GM23338 (cell line): ENCODE results near the gene PER2. TPM values are rescaled to one million over a fixed set of nuclear protein-coding genes. Genes with fewer than 3 reads are reported as not detected.

Experiments used
- ATAC-seq: fragments of 200-7000 bp; cut with Tn5 transposase; 3 replicates; pipeline ENCODE4 v1.9.1; 2020
- DNase-seq: peaks from one replicate; pipeline ENCODE4 v3.0.0-alpha.2; 2015; ENCODE audit warnings: low spot score
- H2AFZ ChIP-seq: fragments of 200-600 bp; sonication (generic); 2 replicates; pipeline ENCODE4 v1.8.0; 2016; ENCODE audit warnings: antibody characterized with exemption, mild to moderate bottlenecking, moderate library complexity
- H3F3A ChIP-seq: fragments of 200-600 bp; sonication (generic); replicated peaks from 2 replicates; pipeline ENCODE4 v1.8.0; 2017; ENCODE audit warnings: antibody characterized with exemption, mixed run types, low read depth
- H3K27ac ChIP-seq: fragments of 200-600 bp; sonication (generic); 2 replicates; pipeline ENCODE4 v1.6.1; 2016; ENCODE audit warnings: low read depth
- H3K27me3 ChIP-seq: fragments of 200-600 bp; sonication (generic); 2 replicates; pipeline ENCODE4 v1.8.0; 2016; ENCODE audit warnings: mild to moderate bottlenecking, mixed run types, moderate library complexity; ENCODE audit not compliant: insufficient read depth
- H3K36me3 ChIP-seq: fragments of 200-600 bp; sonication (generic); 2 replicates; pipeline ENCODE4 v1.8.0; 2016; ENCODE audit warnings: mild to moderate bottlenecking; ENCODE audit not compliant: insufficient read depth
- H3K4me1 ChIP-seq: fragments of 200-600 bp; sonication (generic); 2 replicates; pipeline ENCODE4 v1.8.0; 2016; ENCODE audit warnings: mild to moderate bottlenecking, moderate library complexity; ENCODE audit not compliant: insufficient read depth
- H3K4me2 ChIP-seq: fragments of 200-600 bp; sonication (generic); 2 replicates; pipeline ENCODE4 v1.7.1; 2017; ENCODE audit warnings: mixed run types
- H3K4me3 ChIP-seq: fragments of 200-600 bp; sonication (generic); 2 replicates; pipeline ENCODE4 v1.6.1; 2016; ENCODE audit warnings: mixed run types
- H3K79me2 ChIP-seq: fragments of 200-600 bp; sonication (generic); replicated peaks from 2 replicates; pipeline ENCODE4 v1.8.0; 2017; ENCODE audit warnings: mild to moderate bottlenecking; ENCODE audit not compliant: insufficient read depth
- H3K9me2 ChIP-seq: fragments of 200-600 bp; sonication (generic); 2 replicates; pipeline ENCODE4 v1.8.0; 2017; ENCODE audit not compliant: insufficient read depth
- H4K20me1 ChIP-seq: fragments of 200-600 bp; sonication (generic); replicated peaks from 2 replicates; pipeline ENCODE4 v1.8.0; 2017; ENCODE audit warnings: mild to moderate bottlenecking; ENCODE audit not compliant: insufficient read depth
- H3K27ac Mint-ChIP-seq: 2 replicates; pipeline ENCODE4 v1.8.0; 2020; ENCODE audit warnings: inconsistent platforms, mild to moderate bottlenecking, moderate library complexity, mixed read lengths
- H3K27me3 Mint-ChIP-seq: 3 replicates; pipeline ENCODE4 v1.8.0; 2022; ENCODE audit warnings: low read depth, mild to moderate bottlenecking, moderate library complexity, mixed read lengths, inconsistent platforms; ENCODE audit not compliant: insufficient read depth, poor library complexity
- H3K36me3 Mint-ChIP-seq: 3 replicates; pipeline ENCODE4 v1.8.0; 2021; ENCODE audit warnings: low read depth, mild to moderate bottlenecking, inconsistent platforms, moderate library complexity, mixed read lengths
- H3K4me1 Mint-ChIP-seq: 3 replicates; pipeline ENCODE4 v1.8.0; 2020; ENCODE audit warnings: mild to moderate bottlenecking, inconsistent platforms, mixed read lengths
- H3K4me3 Mint-ChIP-seq: 3 replicates; pipeline ENCODE4 v1.8.0; 2021; ENCODE audit warnings: moderate library complexity, mild to moderate bottlenecking, inconsistent platforms, mixed read lengths
- H3K9me3 Mint-ChIP-seq: 3 replicates; pipeline ENCODE4 v1.8.0; 2020; ENCODE audit warnings: moderate library complexity, mild to moderate bottlenecking, inconsistent platforms, mixed read lengths
- CREB1 ChIP-seq: fragments of 250-450 bp; sonication (Bioruptor Pico); IDR thresholded peaks from 2 replicates; pipeline ENCODE4 v1.5.0; 2020; ENCODE audit warnings: low read depth, mild to moderate bottlenecking, moderate library complexity
- EZH2 ChIP-seq: fragments of 200-600 bp; sonication (generic); IDR thresholded peaks from one replicate; pipeline ENCODE4 v1.8.0; 2017; ENCODE audit warnings: antibody characterized with exemption, mild to moderate bottlenecking, low read depth; ENCODE audit not compliant: unreplicated experiment
- EZH2phosphoT487 ChIP-seq: fragments of 200-600 bp; sonication (generic); IDR thresholded peaks from one replicate; pipeline ENCODE4 v1.8.1; 2018; ENCODE audit warnings: antibody characterized with exemption; ENCODE audit not compliant: unreplicated experiment
- JUNB ChIP-seq: IDR thresholded peaks from one replicate; pipeline ENCODE4 v1.6.1; 2016; ENCODE audit warnings: antibody characterized with exemption; ENCODE audit not compliant: unreplicated experiment
- NANOG ChIP-seq: IDR thresholded peaks from 2 replicates; pipeline ENCODE4 v1.6.1; 2016; ENCODE audit warnings: antibody characterized with exemption, borderline replicate concordance
- POLR2AphosphoS5 ChIP-seq: IDR thresholded peaks from 2 replicates; pipeline ENCODE4 v1.6.1; 2016; ENCODE audit warnings: antibody characterized with exemption, low read depth
- STAT1 ChIP-seq: IDR thresholded peaks from one replicate; pipeline ENCODE4 v1.6.1; 2016; ENCODE audit warnings: antibody characterized with exemption; ENCODE audit not compliant: unreplicated experiment
- ZNF114 ChIP-seq: fragments of 250-450 bp; sonication (Bioruptor Pico); IDR thresholded peaks from 2 replicates; pipeline ENCODE4 v1.5.0; 2020; ENCODE audit warnings: mild to moderate bottlenecking, moderate library complexity
- ZNF331 ChIP-seq: fragments of 250-450 bp; sonication (Bioruptor Pico); IDR thresholded peaks from 2 replicates; pipeline ENCODE4 v1.5.0; 2020; ENCODE audit warnings: low read depth, mild to moderate bottlenecking, moderate library complexity
- polyA plus RNA-seq: library from polyadenylated mRNA; unstranded; fragments of >200 nt; fragmentation: Nextera tagmentation; extraction: Ambion mirVana; gene quantifications from 2 replicates; pipeline ENCODE4 v1.2.1, GENCODE V29; 2016
- total RNA-seq: library from RNA; depleted of rRNA; stranded (reverse); fragments of >200 nt; shearing (Covaris generic); gene quantifications from 2 replicates; pipeline ENCODE4 v1.2.3, GENCODE V29; 2014
- TF ChIP-seq, protein P1 (sequence below), 2 experiments: fragments of 200-600 bp in 1 of 2; sonication (generic) in 1 of 2; conservative IDR thresholded peaks; 2 replicates each; pipeline versions ENCODE4 v1.5.1 to v1.6.1; 2016 to 2017; ENCODE audit warnings: antibody characterized with exemption in 2 of 2, low read depth in 2 of 2, mild to moderate bottlenecking in 2 of 2, moderate library complexity in 1 of 2
- TF ChIP-seq, protein P2 (sequence below): IDR thresholded peaks from one replicate; pipeline ENCODE4 v1.6.1; 2018; ENCODE audit warnings: antibody characterized with exemption; ENCODE audit not compliant: unreplicated experiment
- TF ChIP-seq, protein P3 (sequence below): IDR thresholded peaks from 2 replicates; pipeline ENCODE4 v1.6.1; 2016; ENCODE audit warnings: antibody characterized with exemption
- TF ChIP-seq, protein P4 (sequence below): fragments of 250-450 bp; sonication (Bioruptor Pico); IDR thresholded peaks from 2 replicates; pipeline ENCODE4 v1.5.0; 2020; ENCODE audit warnings: mild to moderate bottlenecking, moderate library complexity

Gene PER2
- total and polyA plus RNA-seq, 2 experiments from 2014 or later, result 2.2 to 4.6 TPM

DNA sequence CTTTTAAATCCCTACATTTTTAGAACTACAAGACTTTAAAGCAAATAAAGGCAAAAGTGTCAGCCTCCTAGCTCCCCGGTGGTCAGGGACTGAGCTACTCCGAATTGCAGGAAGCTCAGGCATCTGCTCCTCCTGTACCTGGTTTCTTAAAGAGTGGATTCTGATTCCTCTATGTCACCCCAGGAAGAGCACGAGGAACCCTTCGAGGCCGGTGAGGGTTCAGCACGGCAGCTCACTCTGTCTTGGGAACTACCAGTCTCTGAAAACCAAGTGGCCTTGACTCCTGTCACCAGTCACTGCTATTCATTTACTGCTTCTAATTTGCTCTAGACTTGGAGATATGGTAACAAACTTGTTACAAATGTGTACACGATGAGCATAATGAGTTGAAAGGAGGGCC is 2.3 kb downstream of the PER2 start:
- H3K27me3 ChIP-seq, result peaks cover 6% of the 10 kb centered on the region; the same call in 1 of the 2 replicates
- H3K4me1 ChIP-seq, result peaks cover 26% of the 10 kb centered on the region
- H3F3A ChIP-seq, result peaks cover 4% of the 10 kb centered on the region; the same call in 1 of the 2 replicates
- Mint-ChIP-seq H3K27ac (no peak overlapping the region), H3K4me1 (peaks cover 44% of the 10 kb centered on the region), H3K27me3 (peaks cover 20% of the 10 kb centered on the region), H3K36me3 (no peaks in the 10 kb centered on the region; the same call in 2 of the 3 replicates), H3K4me3 (0 out of 3 replicates have a peak overlapping the region, but pooled peaks have one; percentile 17), H3K9me3 (no peaks in the 10 kb centered on the region)
- H4K20me1 ChIP-seq, result peaks cover 15% of the 10 kb centered on the region
- no peak overlapping the region for H3K4me2 ChIP-seq
- ATAC-seq, result no peak
- no peak for TF ChIP-seq NANOG
- no peak for TF ChIP-seq STAT1
- no peak for TF ChIP-seq ZNF331
- TF ChIP-seq EZH2phosphoT487, result no peak
- TF ChIP-seq JUNB, result no peak
- TF ChIP-seq, protein P1, sequence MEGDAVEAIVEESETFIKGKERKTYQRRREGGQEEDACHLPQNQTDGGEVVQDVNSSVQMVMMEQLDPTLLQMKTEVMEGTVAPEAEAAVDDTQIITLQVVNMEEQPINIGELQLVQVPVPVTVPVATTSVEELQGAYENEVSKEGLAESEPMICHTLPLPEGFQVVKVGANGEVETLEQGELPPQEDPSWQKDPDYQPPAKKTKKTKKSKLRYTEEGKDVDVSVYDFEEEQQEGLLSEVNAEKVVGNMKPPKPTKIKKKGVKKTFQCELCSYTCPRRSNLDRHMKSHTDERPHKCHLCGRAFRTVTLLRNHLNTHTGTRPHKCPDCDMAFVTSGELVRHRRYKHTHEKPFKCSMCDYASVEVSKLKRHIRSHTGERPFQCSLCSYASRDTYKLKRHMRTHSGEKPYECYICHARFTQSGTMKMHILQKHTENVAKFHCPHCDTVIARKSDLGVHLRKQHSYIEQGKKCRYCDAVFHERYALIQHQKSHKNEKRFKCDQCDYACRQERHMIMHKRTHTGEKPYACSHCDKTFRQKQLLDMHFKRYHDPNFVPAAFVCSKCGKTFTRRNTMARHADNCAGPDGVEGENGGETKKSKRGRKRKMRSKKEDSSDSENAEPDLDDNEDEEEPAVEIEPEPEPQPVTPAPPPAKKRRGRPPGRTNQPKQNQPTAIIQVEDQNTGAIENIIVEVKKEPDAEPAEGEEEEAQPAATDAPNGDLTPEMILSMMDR (conservative IDR thresholded peaks at IDR 0.05; ENCODE audit: low read depth in 2 of 2), result no peak
- TF ChIP-seq EZH2, result no peak
- no peak for TF ChIP-seq POLR2AphosphoS5
- TF ChIP-seq CREB1 (CRISPR knock-in tag), result no peak
- TF ChIP-seq, protein P2, sequence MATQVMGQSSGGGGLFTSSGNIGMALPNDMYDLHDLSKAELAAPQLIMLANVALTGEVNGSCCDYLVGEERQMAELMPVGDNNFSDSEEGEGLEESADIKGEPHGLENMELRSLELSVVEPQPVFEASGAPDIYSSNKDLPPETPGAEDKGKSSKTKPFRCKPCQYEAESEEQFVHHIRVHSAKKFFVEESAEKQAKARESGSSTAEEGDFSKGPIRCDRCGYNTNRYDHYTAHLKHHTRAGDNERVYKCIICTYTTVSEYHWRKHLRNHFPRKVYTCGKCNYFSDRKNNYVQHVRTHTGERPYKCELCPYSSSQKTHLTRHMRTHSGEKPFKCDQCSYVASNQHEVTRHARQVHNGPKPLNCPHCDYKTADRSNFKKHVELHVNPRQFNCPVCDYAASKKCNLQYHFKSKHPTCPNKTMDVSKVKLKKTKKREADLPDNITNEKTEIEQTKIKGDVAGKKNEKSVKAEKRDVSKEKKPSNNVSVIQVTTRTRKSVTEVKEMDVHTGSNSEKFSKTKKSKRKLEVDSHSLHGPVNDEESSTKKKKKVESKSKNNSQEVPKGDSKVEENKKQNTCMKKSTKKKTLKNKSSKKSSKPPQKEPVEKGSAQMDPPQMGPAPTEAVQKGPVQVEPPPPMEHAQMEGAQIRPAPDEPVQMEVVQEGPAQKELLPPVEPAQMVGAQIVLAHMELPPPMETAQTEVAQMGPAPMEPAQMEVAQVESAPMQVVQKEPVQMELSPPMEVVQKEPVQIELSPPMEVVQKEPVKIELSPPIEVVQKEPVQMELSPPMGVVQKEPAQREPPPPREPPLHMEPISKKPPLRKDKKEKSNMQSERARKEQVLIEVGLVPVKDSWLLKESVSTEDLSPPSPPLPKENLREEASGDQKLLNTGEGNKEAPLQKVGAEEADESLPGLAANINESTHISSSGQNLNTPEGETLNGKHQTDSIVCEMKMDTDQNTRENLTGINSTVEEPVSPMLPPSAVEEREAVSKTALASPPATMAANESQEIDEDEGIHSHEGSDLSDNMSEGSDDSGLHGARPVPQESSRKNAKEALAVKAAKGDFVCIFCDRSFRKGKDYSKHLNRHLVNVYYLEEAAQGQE, result no peak
- TF ChIP-seq, protein P3, sequence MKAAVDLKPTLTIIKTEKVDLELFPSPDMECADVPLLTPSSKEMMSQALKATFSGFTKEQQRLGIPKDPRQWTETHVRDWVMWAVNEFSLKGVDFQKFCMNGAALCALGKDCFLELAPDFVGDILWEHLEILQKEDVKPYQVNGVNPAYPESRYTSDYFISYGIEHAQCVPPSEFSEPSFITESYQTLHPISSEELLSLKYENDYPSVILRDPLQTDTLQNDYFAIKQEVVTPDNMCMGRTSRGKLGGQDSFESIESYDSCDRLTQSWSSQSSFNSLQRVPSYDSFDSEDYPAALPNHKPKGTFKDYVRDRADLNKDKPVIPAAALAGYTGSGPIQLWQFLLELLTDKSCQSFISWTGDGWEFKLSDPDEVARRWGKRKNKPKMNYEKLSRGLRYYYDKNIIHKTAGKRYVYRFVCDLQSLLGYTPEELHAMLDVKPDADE, result no peak
- TF ChIP-seq, protein P4, sequence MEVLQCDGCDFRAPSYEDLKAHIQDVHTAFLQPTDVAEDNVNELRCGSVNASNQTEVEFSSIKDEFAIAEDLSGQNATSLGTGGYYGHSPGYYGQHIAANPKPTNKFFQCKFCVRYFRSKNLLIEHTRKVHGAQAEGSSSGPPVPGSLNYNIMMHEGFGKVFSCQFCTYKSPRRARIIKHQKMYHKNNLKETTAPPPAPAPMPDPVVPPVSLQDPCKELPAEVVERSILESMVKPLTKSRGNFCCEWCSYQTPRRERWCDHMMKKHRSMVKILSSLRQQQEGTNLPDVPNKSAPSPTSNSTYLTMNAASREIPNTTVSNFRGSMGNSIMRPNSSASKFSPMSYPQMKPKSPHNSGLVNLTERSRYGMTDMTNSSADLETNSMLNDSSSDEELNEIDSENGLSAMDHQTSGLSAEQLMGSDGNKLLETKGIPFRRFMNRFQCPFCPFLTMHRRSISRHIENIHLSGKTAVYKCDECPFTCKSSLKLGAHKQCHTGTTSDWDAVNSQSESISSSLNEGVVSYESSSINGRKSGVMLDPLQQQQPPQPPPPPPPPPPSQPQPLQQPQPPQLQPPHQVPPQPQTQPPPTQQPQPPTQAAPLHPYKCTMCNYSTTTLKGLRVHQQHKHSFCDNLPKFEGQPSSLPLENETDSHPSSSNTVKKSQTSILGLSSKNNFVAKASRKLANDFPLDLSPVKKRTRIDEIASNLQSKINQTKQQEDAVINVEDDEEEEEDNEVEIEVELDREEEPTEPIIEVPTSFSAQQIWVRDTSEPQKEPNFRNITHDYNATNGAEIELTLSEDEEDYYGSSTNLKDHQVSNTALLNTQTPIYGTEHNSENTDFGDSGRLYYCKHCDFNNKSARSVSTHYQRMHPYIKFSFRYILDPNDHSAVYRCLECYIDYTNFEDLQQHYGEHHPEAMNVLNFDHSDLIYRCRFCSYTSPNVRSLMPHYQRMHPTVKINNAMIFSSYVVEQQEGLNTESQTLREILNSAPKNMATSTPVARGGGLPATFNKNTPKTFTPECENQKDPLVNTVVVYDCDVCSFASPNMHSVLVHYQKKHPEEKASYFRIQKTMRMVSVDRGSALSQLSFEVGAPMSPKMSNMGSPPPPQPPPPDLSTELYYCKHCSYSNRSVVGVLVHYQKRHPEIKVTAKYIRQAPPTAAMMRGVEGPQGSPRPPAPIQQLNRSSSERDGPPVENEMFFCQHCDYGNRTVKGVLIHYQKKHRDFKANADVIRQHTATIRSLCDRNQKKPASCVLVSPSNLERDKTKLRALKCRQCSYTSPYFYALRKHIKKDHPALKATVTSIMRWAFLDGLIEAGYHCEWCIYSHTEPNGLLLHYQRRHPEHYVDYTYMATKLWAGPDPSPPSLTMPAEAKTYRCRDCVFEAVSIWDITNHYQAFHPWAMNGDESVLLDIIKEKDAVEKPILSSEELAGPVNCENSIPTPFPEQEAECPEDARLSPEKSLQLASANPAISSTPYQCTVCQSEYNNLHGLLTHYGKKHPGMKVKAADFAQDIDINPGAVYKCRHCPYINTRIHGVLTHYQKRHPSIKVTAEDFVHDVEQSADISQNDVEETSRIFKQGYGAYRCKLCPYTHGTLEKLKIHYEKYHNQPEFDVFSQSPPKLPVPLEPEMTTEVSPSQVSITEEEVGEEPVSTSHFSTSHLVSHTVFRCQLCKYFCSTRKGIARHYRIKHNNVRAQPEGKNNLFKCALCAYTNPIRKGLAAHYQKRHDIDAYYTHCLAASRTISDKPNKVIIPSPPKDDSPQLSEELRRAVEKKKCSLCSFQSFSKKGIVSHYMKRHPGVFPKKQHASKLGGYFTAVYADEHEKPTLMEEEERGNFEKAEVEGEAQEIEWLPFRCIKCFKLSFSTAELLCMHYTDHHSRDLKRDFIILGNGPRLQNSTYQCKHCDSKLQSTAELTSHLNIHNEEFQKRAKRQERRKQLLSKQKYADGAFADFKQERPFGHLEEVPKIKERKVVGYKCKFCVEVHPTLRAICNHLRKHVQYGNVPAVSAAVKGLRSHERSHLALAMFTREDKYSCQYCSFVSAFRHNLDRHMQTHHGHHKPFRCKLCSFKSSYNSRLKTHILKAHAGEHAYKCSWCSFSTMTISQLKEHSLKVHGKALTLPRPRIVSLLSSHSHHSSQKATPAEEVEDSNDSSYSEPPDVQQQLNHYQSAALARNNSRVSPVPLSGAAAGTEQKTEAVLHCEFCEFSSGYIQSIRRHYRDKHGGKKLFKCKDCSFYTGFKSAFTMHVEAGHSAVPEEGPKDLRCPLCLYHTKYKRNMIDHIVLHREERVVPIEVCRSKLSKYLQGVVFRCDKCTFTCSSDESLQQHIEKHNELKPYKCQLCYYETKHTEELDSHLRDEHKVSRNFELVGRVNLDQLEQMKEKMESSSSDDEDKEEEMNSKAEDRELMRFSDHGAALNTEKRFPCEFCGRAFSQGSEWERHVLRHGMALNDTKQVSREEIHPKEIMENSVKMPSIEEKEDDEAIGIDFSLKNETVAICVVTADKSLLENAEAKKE (CRISPR knock-in tag), result no peak
- TF ChIP-seq ZNF114 (CRISPR knock-in tag), result no peak
- no peak overlapping the region for H2AFZ ChIP-seq
- H3K9me2 ChIP-seq, result no peaks in the 10 kb centered on the region
- H3K27ac ChIP-seq, result no peak overlapping the region
- H3K36me3 ChIP-seq, result no peaks in the 10 kb centered on the region
- no peak for DNase-seq
- peaks cover 16% of the 10 kb centered on the region for H3K79me2 ChIP-seq
- no peak overlapping the region for H3K4me3 ChIP-seq
